ENCODE results near the gene SHLD1. TPM values are rescaled to one million over a fixed set of nuclear protein-coding genes. Genes with fewer than 3 reads are reported as not detected.

The SHLD1 gene
- total RNA-seq, 2 donors from 2014 or later, result 7.8 to 11.6 TPM

GRCh38 chr20:5870568-5870981 is 120.4 kb downstream of the SHLD1 start:
- Mint-ChIP-seq H3K27ac (no peak overlapping the region), H3K4me1 (ENCODE audit: low read depth in 2 of 2) (no peaks in the 10 kb centered on the region), H3K27me3 (peaks cover 9 to 12% of the 10 kb centered on the region in 2 donors), H3K4me3 (no peak overlapping the region), H3K36me3 (no peaks in the 10 kb centered on the region), H3K9me3 (no peaks in the 10 kb centered on the region)
- DNase-seq (ENCODE audit: low spot score), result no peak
- ATAC-seq, result no peak

- DNase-seq (ENCODE audit: low spot score) (no peak), ATAC-seq (no peak)
- no peaks in the 10 kb centered on the region for H3K9me3 Mint-ChIP-seq
- H3K4me3 Mint-ChIP-seq, result no peak overlapping the region
- H3K4me1 Mint-ChIP-seq (ENCODE audit: low read depth in 2 of 2), result no peaks in the 10 kb centered on the region
- peaks cover 9 to 12% of the 10 kb centered on the region in 2 donors for H3K27me3 Mint-ChIP-seq
- no peaks in the 10 kb centered on the region for H3K36me3 Mint-ChIP-seq
- no peak overlapping the region for H3K27ac Mint-ChIP-seq
Observed at GRCh38 chr20:5871459-5872410, 121.5 kb downstream of the SHLD1 start.

- H3K9me3 Mint-ChIP-seq, result no peaks in the 10 kb centered on the region
- no peaks in the 10 kb centered on the region for H3K36me3 Mint-ChIP-seq
- ATAC-seq, result no peak
- peaks cover 7 to 11% of the 10 kb centered on the region in 2 donors for H3K4me1 Mint-ChIP-seq (ENCODE audit: low read depth in 2 of 2)
- peaks cover 22 to 25% of the 10 kb centered on the region in 2 donors for H3K27me3 Mint-ChIP-seq
- no peak overlapping the region for H3K4me3 Mint-ChIP-seq
- no peak overlapping the region for H3K27ac Mint-ChIP-seq
- DNase-seq (ENCODE audit: low spot score), result no peak
Observed at GRCh38 chr20:5877128-5877527, 126.9 kb downstream of the SHLD1 start.

GRCh38 chr20:5880326-5880725 is 130.1 kb downstream of the SHLD1 start:
- no peak for DNase-seq (ENCODE audit: low spot score)
- no peak overlapping the region for H3K4me3 Mint-ChIP-seq
- peaks cover 18 to 22% of the 10 kb centered on the region in 2 donors for H3K27me3 Mint-ChIP-seq
- no peak overlapping the region for H3K27ac Mint-ChIP-seq
- no peaks in the 10 kb centered on the region for H3K9me3 Mint-ChIP-seq
- H3K4me1 Mint-ChIP-seq (ENCODE audit: low read depth in 2 of 2), result peaks cover 7 to 11% of the 10 kb centered on the region in 2 donors
- H3K36me3 Mint-ChIP-seq, result no peaks in the 10 kb centered on the region
- peak in 1 of 2 donors; percentile 54 for ATAC-seq

GRCh38 chr20:5881703-5882102 is 131.5 kb downstream of the SHLD1 start:
- Mint-ChIP-seq H3K27me3 (peaks cover 18 to 22% of the 10 kb centered on the region in 2 donors), H3K4me3 (no peak overlapping the region), H3K36me3 (no peaks in the 10 kb centered on the region), H3K4me1 (ENCODE audit: low read depth in 2 of 2) (peaks cover 7 to 11% of the 10 kb centered on the region in 2 donors), H3K9me3 (no peaks in the 10 kb centered on the region), H3K27ac (no peak overlapping the region)
- ATAC-seq (no peak), DNase-seq (ENCODE audit: low spot score) (no peak)

- Mint-ChIP-seq H3K4me1 (ENCODE audit: low read depth in 2 of 2) (peaks cover 7 to 11% of the 10 kb centered on the region in 2 donors), H3K9me3 (no peaks in the 10 kb centered on the region), H3K36me3 (no peaks in the 10 kb centered on the region), H3K27me3 (peaks cover 18 to 22% of the 10 kb centered on the region in 2 donors), H3K27ac (no peak overlapping the region), H3K4me3 (no peak overlapping the region)
- no peak for ATAC-seq
- no peak for DNase-seq (ENCODE audit: low spot score)
Observed at GRCh38 chr20:5882166-5882565, 132.0 kb downstream of the SHLD1 start.

GRCh38 chr20:5884465-5885335 is 134.5 kb downstream of the SHLD1 start:
- H3K9me3 Mint-ChIP-seq, result no peaks in the 10 kb centered on the region
- H3K27ac Mint-ChIP-seq, result no peak overlapping the region
- no peak for DNase-seq (ENCODE audit: low spot score)
- no peak for ATAC-seq
- H3K4me1 Mint-ChIP-seq (ENCODE audit: low read depth in 2 of 2), result peaks cover 7% of the 10 kb centered on the region in 2 donors
- H3K4me3 Mint-ChIP-seq, result no peak overlapping the region
- no peaks in the 10 kb centered on the region for H3K36me3 Mint-ChIP-seq
- peaks cover 18 to 27% of the 10 kb centered on the region in 2 donors for H3K27me3 Mint-ChIP-seq

- Mint-ChIP-seq H3K36me3 (no peaks in the 10 kb centered on the region), H3K27ac (no peak overlapping the region), H3K9me3 (no peaks in the 10 kb centered on the region), H3K4me1 (ENCODE audit: low read depth in 2 of 2) (peaks cover 7% of the 10 kb centered on the region in 2 donors), H3K27me3 (peaks cover 16 to 24% of the 10 kb centered on the region in 2 donors), H3K4me3 (no peak overlapping the region)
- no peak for DNase-seq (ENCODE audit: low spot score)
- no peak for ATAC-seq
Observed at GRCh38 chr20:5885866-5886265, 135.7 kb downstream of the SHLD1 start.

GRCh38 chr20:5886788-5887187 is 136.6 kb downstream of the SHLD1 start:
- H3K27me3 Mint-ChIP-seq, result peaks cover 10 to 19% of the 10 kb centered on the region in 2 donors
- DNase-seq (ENCODE audit: low spot score), result no peak
- no peak overlapping the region for H3K4me3 Mint-ChIP-seq

GRCh38 chr20:5887386-5887785 is 137.2 kb downstream of the SHLD1 start:
- no peak for ATAC-seq
- Mint-ChIP-seq H3K36me3 (no peaks in the 10 kb centered on the region), H3K27me3 (peaks cover 6 to 16% of the 10 kb centered on the region in 2 donors), H3K27ac (no peak overlapping the region), H3K4me1 (ENCODE audit: low read depth in 2 of 2) (no peaks in the 10 kb centered on the region), H3K9me3 (no peaks in the 10 kb centered on the region), H3K4me3 (no peak overlapping the region)
- no peak for DNase-seq (ENCODE audit: low spot score)

More at GRCh38 chr20:5886788-5887187, 136.6 kb downstream of the SHLD1 start:
- H3K4me1 Mint-ChIP-seq (ENCODE audit: low read depth in 2 of 2), result peaks cover 3 to 4% of the 10 kb centered on the region in 2 donors
- ATAC-seq, result no peak
- no peaks in the 10 kb centered on the region for H3K36me3 Mint-ChIP-seq
- H3K9me3 Mint-ChIP-seq, result no peaks in the 10 kb centered on the region
- H3K27ac Mint-ChIP-seq, result no peak overlapping the region

GRCh38 chr20:5888041-5888440 is 137.8 kb downstream of the SHLD1 start:
- H3K4me1 Mint-ChIP-seq (ENCODE audit: low read depth in 2 of 2), result no peaks in the 10 kb centered on the region
- ATAC-seq (no peak), DNase-seq (ENCODE audit: low spot score) (no peak)
- no peaks in the 10 kb centered on the region for H3K36me3 Mint-ChIP-seq
- H3K4me3 Mint-ChIP-seq, result no peak overlapping the region
- no peak overlapping the region for H3K27ac Mint-ChIP-seq
- peaks cover 6 to 14% of the 10 kb centered on the region in 2 donors for H3K27me3 Mint-ChIP-seq
- no peaks in the 10 kb centered on the region for H3K9me3 Mint-ChIP-seq

GRCh38 chr20:5890773-5891441 is 140.7 kb downstream of the SHLD1 start:
- DNase-seq (ENCODE audit: low spot score), result no peak
- no peaks in the 10 kb centered on the region for H3K36me3 Mint-ChIP-seq
- no peak overlapping the region for H3K4me3 Mint-ChIP-seq
- H3K9me3 Mint-ChIP-seq, result no peaks in the 10 kb centered on the region
- peaks cover 14 to 21% of the 10 kb centered on the region in 2 donors for H3K27me3 Mint-ChIP-seq
- no peak overlapping the region for H3K27ac Mint-ChIP-seq
- ATAC-seq, result no peak
- no peaks in the 10 kb centered on the region for H3K4me1 Mint-ChIP-seq (ENCODE audit: low read depth in 2 of 2)

GRCh38 chr20:5893052-5893451 is 142.9 kb downstream of the SHLD1 start:
- ATAC-seq, result no peak
- Mint-ChIP-seq H3K36me3 (no peaks in the 10 kb centered on the region), H3K4me3 (no peak overlapping the region), H3K27ac (no peak overlapping the region), H3K4me1 (ENCODE audit: low read depth in 2 of 2) (no peaks in the 10 kb centered on the region), H3K27me3 (peaks cover 33 to 35% of the 10 kb centered on the region in 2 donors), H3K9me3 (no peaks in the 10 kb centered on the region)
- no peak for DNase-seq (ENCODE audit: low spot score)
